Ishikawa (cell line): ENCODE results near the gene LHX5.

ENCODE experiments used
- CREB1 ChIP-seq: IDR thresholded peaks from 2 replicates; pipeline ENCODE4 v1.6.1; 2012; ENCODE audit warnings: low read depth
- EGR1 ChIP-seq: IDR thresholded peaks from 2 replicates; pipeline ENCODE4 v1.6.1; 2012
- EP300 ChIP-seq: IDR thresholded peaks from 2 replicates; pipeline ENCODE4 v1.6.1; 2012; ENCODE audit warnings: borderline replicate concordance
- MAX ChIP-seq: IDR thresholded peaks from 2 replicates; pipeline ENCODE4 v1.6.1; 2012
- RAD21 ChIP-seq: IDR thresholded peaks from 2 replicates; pipeline ENCODE4 v1.6.1; 2012; ENCODE audit warnings: low read depth
- TAF1 ChIP-seq: IDR thresholded peaks from 2 replicates; pipeline ENCODE4 v1.6.1; 2012; ENCODE audit warnings: low read depth, mild to moderate bottlenecking
- TEAD4 ChIP-seq: IDR thresholded peaks from 2 replicates; pipeline ENCODE4 v1.6.1; 2012
- YY1 ChIP-seq: IDR thresholded peaks from 2 replicates; pipeline ENCODE4 v1.6.1; 2012; ENCODE audit warnings: low read depth
- TF ChIP-seq, protein P1 (sequence below): IDR thresholded peaks from 2 replicates; pipeline ENCODE4 v1.6.1; 2012; ENCODE audit warnings: low read depth, mild to moderate bottlenecking

GRCh38 chr12:113464852-113465719 is 6.6 kb downstream of the LHX5 start:
- TF ChIP-seq YY1 = no peak
- TF ChIP-seq RAD21 = no peak
- no peak for TF ChIP-seq TAF1
- TF ChIP-seq, protein P1, sequence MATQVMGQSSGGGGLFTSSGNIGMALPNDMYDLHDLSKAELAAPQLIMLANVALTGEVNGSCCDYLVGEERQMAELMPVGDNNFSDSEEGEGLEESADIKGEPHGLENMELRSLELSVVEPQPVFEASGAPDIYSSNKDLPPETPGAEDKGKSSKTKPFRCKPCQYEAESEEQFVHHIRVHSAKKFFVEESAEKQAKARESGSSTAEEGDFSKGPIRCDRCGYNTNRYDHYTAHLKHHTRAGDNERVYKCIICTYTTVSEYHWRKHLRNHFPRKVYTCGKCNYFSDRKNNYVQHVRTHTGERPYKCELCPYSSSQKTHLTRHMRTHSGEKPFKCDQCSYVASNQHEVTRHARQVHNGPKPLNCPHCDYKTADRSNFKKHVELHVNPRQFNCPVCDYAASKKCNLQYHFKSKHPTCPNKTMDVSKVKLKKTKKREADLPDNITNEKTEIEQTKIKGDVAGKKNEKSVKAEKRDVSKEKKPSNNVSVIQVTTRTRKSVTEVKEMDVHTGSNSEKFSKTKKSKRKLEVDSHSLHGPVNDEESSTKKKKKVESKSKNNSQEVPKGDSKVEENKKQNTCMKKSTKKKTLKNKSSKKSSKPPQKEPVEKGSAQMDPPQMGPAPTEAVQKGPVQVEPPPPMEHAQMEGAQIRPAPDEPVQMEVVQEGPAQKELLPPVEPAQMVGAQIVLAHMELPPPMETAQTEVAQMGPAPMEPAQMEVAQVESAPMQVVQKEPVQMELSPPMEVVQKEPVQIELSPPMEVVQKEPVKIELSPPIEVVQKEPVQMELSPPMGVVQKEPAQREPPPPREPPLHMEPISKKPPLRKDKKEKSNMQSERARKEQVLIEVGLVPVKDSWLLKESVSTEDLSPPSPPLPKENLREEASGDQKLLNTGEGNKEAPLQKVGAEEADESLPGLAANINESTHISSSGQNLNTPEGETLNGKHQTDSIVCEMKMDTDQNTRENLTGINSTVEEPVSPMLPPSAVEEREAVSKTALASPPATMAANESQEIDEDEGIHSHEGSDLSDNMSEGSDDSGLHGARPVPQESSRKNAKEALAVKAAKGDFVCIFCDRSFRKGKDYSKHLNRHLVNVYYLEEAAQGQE = no peak
- TF ChIP-seq EGR1 = no peak
- no peak for TF ChIP-seq EP300
- TF ChIP-seq MAX = no peak
- no peak for TF ChIP-seq TEAD4
- no peak for TF ChIP-seq CREB1
